SJCRH30 (cell line): ENCODE data around the gene KIAA1671. TPM values are rescaled to one million over a fixed set of nuclear protein-coding genes. Genes with fewer than 3 reads are reported as not detected.

Experiments
- DNase-seq, 2 experiments: peaks; one replicate each; pipeline ENCODE4 v3.0.0-alpha.2; 2015 to 2020
- H3K27ac ChIP-seq: fragments of 250-450 bp; sonication (Bioruptor Pico); 2 replicates; pipeline ENCODE4 v1.5.1; 2020; ENCODE audit warnings: mild to moderate bottlenecking, moderate library complexity
- H3K27me3 ChIP-seq: fragments of 250-450 bp; sonication (Bioruptor Pico); 2 replicates; pipeline ENCODE4 v1.5.1; 2020; ENCODE audit warnings: mild to moderate bottlenecking, moderate library complexity
- H3K36me3 ChIP-seq: fragments of 250-450 bp; sonication (Bioruptor Pico); 2 replicates; pipeline ENCODE4 v1.5.1; 2020; ENCODE audit warnings: mild to moderate bottlenecking, moderate library complexity
- H3K4me1 ChIP-seq: fragments of 250-450 bp; sonication (Bioruptor Pico); 2 replicates; pipeline ENCODE4 v1.5.1; 2020; ENCODE audit warnings: mild to moderate bottlenecking, moderate library complexity
- H3K4me3 ChIP-seq: fragments of 250-450 bp; sonication (Bioruptor Pico); 2 replicates; pipeline ENCODE4 v1.5.1; 2020; ENCODE audit warnings: mild to moderate bottlenecking, moderate library complexity
- H3K9me3 ChIP-seq: fragments of 250-450 bp; sonication (Bioruptor Pico); replicated peaks from 2 replicates; pipeline ENCODE4 v1.5.1; 2020; ENCODE audit warnings: mild to moderate bottlenecking, moderate library complexity
- total RNA-seq: library from RNA; depleted of rRNA; stranded (reverse); fragments of >200 nt; shearing (Covaris generic); gene quantifications from 2 replicates; pipeline ENCODE4 v1.2.3, GENCODE V29; 2014

Gene KIAA1671
- total RNA-seq, 1 experiment from 2014 or later = 19.7 TPM

GRCh38 chr22:25111579-25112517 is 159.3 kb downstream of the KIAA1671 start:
- Histone ChIP-seq H3K4me3 (peak overlapping the region; percentile 74), H3K4me1 (peaks cover 26% of the 10 kb centered on the region), H3K9me3 (no peaks in the 10 kb centered on the region), H3K27me3 (no peaks in the 10 kb centered on the region), H3K27ac (peak overlapping the region; percentile 84), H3K36me3 (no peaks in the 10 kb centered on the region)
- DNase-seq = peak; percentile 67 to 68

- Histone ChIP-seq H3K4me3 (peak overlapping the region; percentile 74), H3K36me3 (no peaks in the 10 kb centered on the region), H3K4me1 (peaks cover 26% of the 10 kb centered on the region), H3K9me3 (no peaks in the 10 kb centered on the region), H3K27me3 (no peaks in the 10 kb centered on the region), H3K27ac (peak overlapping the region; percentile 84)
- DNase-seq = peak; percentile 62 to 72
Measured at GRCh38 chr22:25112538-25113253, 160.2 kb downstream of the KIAA1671 start.

GRCh38 chr22:25113316-25113721 is 160.8 kb downstream of the KIAA1671 start:
- peak; percentile 80 to 86 for DNase-seq
- Histone ChIP-seq H3K27ac (peak overlapping the region; percentile 84), H3K27me3 (no peaks in the 10 kb centered on the region), H3K4me1 (peaks cover 26% of the 10 kb centered on the region), H3K4me3 (peak overlapping the region; percentile 74), H3K36me3 (no peaks in the 10 kb centered on the region), H3K9me3 (no peaks in the 10 kb centered on the region)

DNA sequence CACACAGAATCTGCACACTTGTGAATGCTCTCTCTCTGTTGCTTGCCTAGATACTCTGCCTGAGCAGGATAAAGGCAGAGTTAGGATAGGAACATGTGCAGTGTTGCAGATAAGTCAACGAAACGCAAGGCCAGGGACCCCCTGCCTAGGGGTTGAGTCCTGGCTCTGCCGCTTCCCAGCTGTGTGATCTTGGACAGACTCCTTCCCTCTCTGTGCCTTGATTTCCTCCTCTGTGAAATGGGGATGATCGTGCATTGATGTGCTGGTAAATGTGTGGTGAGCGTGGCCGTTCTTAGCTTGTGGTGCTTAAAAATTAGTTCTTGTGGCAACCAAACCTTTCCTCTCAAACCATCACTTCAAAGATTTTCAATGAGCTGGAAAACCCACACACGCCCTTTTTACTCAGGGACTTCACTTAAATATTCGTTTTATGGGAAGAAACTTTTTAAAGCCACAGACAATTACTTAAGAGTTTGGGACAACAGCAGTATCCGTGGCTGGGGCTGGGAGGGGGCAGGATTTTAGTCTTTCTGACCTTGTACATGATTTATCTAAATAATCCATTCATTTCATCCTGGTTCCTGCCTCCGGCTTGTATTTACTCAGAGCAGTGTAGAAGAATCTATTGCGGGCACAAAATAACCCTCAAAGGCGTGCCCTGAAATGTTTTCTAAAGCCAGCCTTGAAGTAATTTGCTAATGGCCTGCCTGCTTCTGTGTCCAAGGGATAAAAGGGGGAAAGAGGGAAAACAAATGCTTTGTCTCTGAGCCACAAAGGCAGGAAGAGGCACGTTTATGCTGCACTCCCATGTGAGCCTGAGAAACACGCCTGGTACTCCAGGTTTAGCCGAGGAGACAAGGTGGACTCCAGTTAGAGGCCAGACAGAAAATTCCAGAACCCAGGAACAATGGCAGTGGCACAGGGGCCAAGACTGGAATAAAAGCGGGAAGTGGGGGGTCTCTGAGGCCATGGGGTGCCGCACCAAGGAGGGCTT is 162.2 kb downstream of the KIAA1671 start:
- DNase-seq = peak; percentile 40 to 57
- Histone ChIP-seq H3K9me3 (no peaks in the 10 kb centered on the region), H3K4me1 (peaks cover 32% of the 10 kb centered on the region), H3K27ac (peak overlapping the region; percentile 84), H3K27me3 (no peaks in the 10 kb centered on the region), H3K4me3 (peak overlapping the region; percentile 74), H3K36me3 (no peaks in the 10 kb centered on the region)

- no peak overlapping the region for H3K4me3 ChIP-seq
- peak overlapping the region; percentile 94 for H3K27ac ChIP-seq
Measured at GRCh38 chr22:25119609-25120008, 167.1 kb downstream of the KIAA1671 start.

GRCh38 chr22:25120093-25120561 is 167.6 kb downstream of the KIAA1671 start:
- H3K4me1 ChIP-seq = peaks cover 33% of the 10 kb centered on the region
- peak; percentile 92 to 96 for DNase-seq
- H3K4me3 ChIP-seq = no peak overlapping the region; the same call in 1 of the 2 replicates

More at GRCh38 chr22:25119609-25120008, 167.1 kb downstream of the KIAA1671 start:
- Histone ChIP-seq H3K9me3 (no peaks in the 10 kb centered on the region; the same call in 1 of the 2 replicates), H3K36me3 (peaks cover 17% of the 10 kb centered on the region), H3K27me3 (no peaks in the 10 kb centered on the region), H3K4me1 (peaks cover 37% of the 10 kb centered on the region)
- no peak for DNase-seq

DNA sequence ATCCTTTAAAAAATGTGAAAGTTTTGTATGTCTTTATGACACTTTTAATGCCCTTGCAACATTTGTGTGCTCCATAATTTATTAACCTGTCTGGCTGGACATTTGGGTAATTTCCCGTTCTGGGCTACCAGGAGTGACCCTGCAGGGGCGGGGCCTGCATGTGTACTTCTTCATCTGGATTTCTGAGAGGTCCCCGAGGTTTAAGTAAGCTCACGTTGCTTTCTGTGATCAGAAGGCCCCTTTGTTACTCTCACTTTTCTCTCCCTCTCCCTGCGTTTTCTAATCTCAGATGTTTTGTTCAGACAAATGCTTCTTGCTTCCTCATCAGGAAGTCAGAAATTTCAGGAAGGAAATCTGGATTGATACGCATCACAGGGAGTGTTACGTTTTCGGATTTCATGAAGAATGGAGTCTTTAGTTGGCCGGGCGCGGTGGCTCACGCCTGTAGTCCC is 168.3 kb downstream of the KIAA1671 start:
- peak overlapping the region; percentile 0 for H3K4me3 ChIP-seq
- no peaks in the 10 kb centered on the region; the same call in 1 of the 2 replicates for H3K9me3 ChIP-seq
- H3K4me1 ChIP-seq = peaks cover 38% of the 10 kb centered on the region
- H3K27ac ChIP-seq = peak overlapping the region; percentile 94
- no peaks in the 10 kb centered on the region for H3K27me3 ChIP-seq
- peak; percentile 69 to 82 for DNase-seq
- H3K36me3 ChIP-seq = peaks cover 17% of the 10 kb centered on the region

More at GRCh38 chr22:25120093-25120561, 167.6 kb downstream of the KIAA1671 start:
- H3K27ac ChIP-seq = peak overlapping the region; percentile 94
- peaks cover 17% of the 10 kb centered on the region for H3K36me3 ChIP-seq
- no peaks in the 10 kb centered on the region for H3K27me3 ChIP-seq
- no peaks in the 10 kb centered on the region; the same call in 1 of the 2 replicates for H3K9me3 ChIP-seq

GRCh38 chr22:25122136-25122764 is 169.7 kb downstream of the KIAA1671 start:
- H3K4me1 ChIP-seq = peaks cover 52% of the 10 kb centered on the region
- no peak overlapping the region for H3K4me3 ChIP-seq
- peak overlapping the region; percentile 94; the same call in 1 of the 2 replicates for H3K27ac ChIP-seq
- H3K27me3 ChIP-seq = no peaks in the 10 kb centered on the region
- peaks cover 23% of the 10 kb centered on the region for H3K36me3 ChIP-seq
- H3K9me3 ChIP-seq = no peaks in the 10 kb centered on the region; the same call in 1 of the 2 replicates
- no peak for DNase-seq

- no peaks in the 10 kb centered on the region; the same call in 1 of the 2 replicates for H3K9me3 ChIP-seq
- no peak overlapping the region for H3K27ac ChIP-seq
- H3K36me3 ChIP-seq = peaks cover 23% of the 10 kb centered on the region
- peaks cover 58% of the 10 kb centered on the region for H3K4me1 ChIP-seq
- no peaks in the 10 kb centered on the region for H3K27me3 ChIP-seq
- no peak overlapping the region for H3K4me3 ChIP-seq
- no peak for DNase-seq
Measured at GRCh38 chr22:25123677-25124076, 171.2 kb downstream of the KIAA1671 start.

DNA sequence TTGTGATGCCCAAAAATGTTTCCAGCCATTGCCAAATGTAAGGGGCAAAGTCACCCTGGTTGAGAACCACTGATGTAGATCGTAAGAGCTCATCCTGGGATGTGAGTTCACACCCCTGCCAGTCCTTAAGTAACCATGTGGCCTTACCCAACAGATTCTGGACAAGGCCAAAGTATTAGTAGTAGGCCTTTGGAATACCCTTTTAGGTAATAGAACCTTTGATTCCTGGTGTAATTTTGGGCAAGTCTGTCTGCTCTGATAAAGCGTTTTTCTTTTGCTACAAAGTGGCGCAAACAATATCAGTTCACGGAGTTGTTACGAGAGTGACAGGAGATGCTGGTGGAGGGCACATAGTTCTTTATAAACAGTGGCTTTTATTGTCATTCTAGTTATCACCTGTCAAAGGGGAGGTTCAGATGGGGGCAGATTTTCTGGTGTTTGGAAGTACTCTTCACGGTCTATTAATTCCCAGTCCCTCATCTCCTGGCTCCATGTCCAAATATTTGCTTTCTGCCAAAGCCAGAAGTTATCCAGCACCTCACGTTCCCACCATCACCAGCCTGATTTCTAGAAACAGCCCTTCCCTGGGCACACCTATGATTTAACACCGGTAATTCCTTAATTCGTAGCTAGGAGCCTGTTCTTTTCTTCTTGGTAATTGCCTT is 173.3 kb downstream of the KIAA1671 start:
- H3K27me3 ChIP-seq = no peaks in the 10 kb centered on the region
- peak; percentile 65 to 87 for DNase-seq
- peak overlapping the region; percentile 88 for H3K27ac ChIP-seq
- no peaks in the 10 kb centered on the region; the same call in 1 of the 2 replicates for H3K9me3 ChIP-seq
- no peak overlapping the region for H3K4me3 ChIP-seq
- peaks cover 23% of the 10 kb centered on the region for H3K36me3 ChIP-seq
- peaks cover 42% of the 10 kb centered on the region for H3K4me1 ChIP-seq

GRCh38 chr22:25126510-25126909 is 174.0 kb downstream of the KIAA1671 start:
- Histone ChIP-seq H3K4me3 (no peak overlapping the region), H3K9me3 (no peaks in the 10 kb centered on the region; the same call in 1 of the 2 replicates), H3K27me3 (no peaks in the 10 kb centered on the region), H3K4me1 (peaks cover 42% of the 10 kb centered on the region), H3K27ac (peak overlapping the region; percentile 88), H3K36me3 (peaks cover 22% of the 10 kb centered on the region)
- no peak for DNase-seq

GRCh38 chr22:25127318-25127717 is 174.8 kb downstream of the KIAA1671 start:
- no peak overlapping the region for H3K4me3 ChIP-seq
- DNase-seq = peak in 1 of 2 experiments; percentile 45
- H3K27me3 ChIP-seq = no peaks in the 10 kb centered on the region
- peak overlapping the region; percentile 88; the same call in 1 of the 2 replicates for H3K27ac ChIP-seq
- peaks cover 21% of the 10 kb centered on the region for H3K36me3 ChIP-seq
- H3K9me3 ChIP-seq = no peaks in the 10 kb centered on the region; the same call in 1 of the 2 replicates
- H3K4me1 ChIP-seq = peaks cover 44% of the 10 kb centered on the region

GRCh38 chr22:25130462-25130861 is 177.9 kb downstream of the KIAA1671 start:
- H3K4me3 ChIP-seq = no peak overlapping the region
- no peak overlapping the region for H3K27ac ChIP-seq
- peaks cover 40% of the 10 kb centered on the region for H3K4me1 ChIP-seq
- no peak for DNase-seq
- H3K36me3 ChIP-seq = peaks cover 7% of the 10 kb centered on the region; the same call in 1 of the 2 replicates
- H3K9me3 ChIP-seq = no peaks in the 10 kb centered on the region
- H3K27me3 ChIP-seq = no peaks in the 10 kb centered on the region
